Measurements from ENCODE around the gene RNF220. TPM values are rescaled to one million over a fixed set of nuclear protein-coding genes. Genes with fewer than 3 reads are reported as not detected.

The RNF220 gene
- total RNA-seq, 4 donors from 2014 or later: 53.5 to 112 (median 61.9) TPM

GRCh38 chr1:44696101-44696500, 291.0 kb downstream of the RNF220 start:
- no peak for TF ChIP-seq CTCF (IDR thresholded peaks at IDR 0.05; ENCODE audit: low read depth)

- no peak for TF ChIP-seq CTCF (IDR thresholded peaks at IDR 0.05; ENCODE audit: low read depth)
These were observed 291.8 kb downstream of the RNF220 start for GRCh38 chr1:44696789-44697345.

- TF ChIP-seq CTCF (IDR thresholded peaks at IDR 0.05; ENCODE audit: low read depth): no peak
These were observed 293.1 kb downstream of the RNF220 start for GRCh38 chr1:44698138-44698537.

- no peak for TF ChIP-seq CTCF (IDR thresholded peaks at IDR 0.05; ENCODE audit: low read depth)
These were observed 295.5 kb downstream of the RNF220 start for GRCh38 chr1:44700573-44700972.

GRCh38 chr1:44701141-44701573, 296.1 kb downstream of the RNF220 start:
- no peak for TF ChIP-seq CTCF (IDR thresholded peaks at IDR 0.05; ENCODE audit: low read depth)

Small RNA genes lying within 50 kb of the gene (small RNA-seq; reads per million reads assigned to genes)
- gene MIR5584: not detected
- not detected for gene RNU6-369P

Other genes with a start within 250 kb of the RNF220 start
- gene DMAP1, start 191.8 kb upstream of the RNF220 start, total RNA-seq: 10 to 100 TPM; 20.7 to 58.0 (median 38.3) TPM
- gene ERI3, start 50.0 kb upstream of the RNF220 start, total RNA-seq: 10 to 100 TPM; 23.8 to 30.5 (median 28.7) TPM